Endothelial cell of umbilical vein (primary cell): Measurements from ENCODE around the gene TMEM225B. TPM values are rescaled to one million over a fixed set of nuclear protein-coding genes. Genes with fewer than 3 reads are reported as not detected.

Experiments
- BruUV-seq: library from RNA; stranded (reverse); fragments of 400-500 nt; replicated peaks from 2 replicates; lab custom pipeline; 2021; lab: Mats Ljungman, UMichigan
- CTCF ChIA-PET: fragments of 300-600, 350-600 bp; sonication (Branson Sonifier 250); formaldehyde crosslinking; loops from one replicate; lab custom pipeline; 2021; ENCODE audit warnings: antibody characterized with exemption, inconsistent platforms; lab: Charles Lee
- POLR2A ChIA-PET: fragments of 300-600, 350-600 bp; sonication (Branson Sonifier 250); formaldehyde crosslinking; loops from one replicate; lab custom pipeline; 2021; ENCODE audit warnings: antibody characterized with exemption, inconsistent platforms; lab: Charles Lee
- DNase-seq: peaks from one replicate; pipeline ENCODE4 v3.0.0-alpha.2; 2011; ENCODE audit warnings: low read depth, low spot score
- FAIRE-seq: peaks from 2 replicates; lab custom pipeline; 2011; peaks lifted over from hg19 to GRCh38; lab: Jason Lieb, UNC
- H2AFZ ChIP-seq: 2 replicates; pipeline ENCODE4 v1.6.0; 2012; ENCODE audit warnings: low read depth, low read length, control low read depth, inconsistent platforms
- H3K27ac ChIP-seq: 2 replicates; pipeline ENCODE4 v1.5.1; 2011; ENCODE audit warnings: low read depth, mild to moderate bottlenecking, control low read depth, low read length, moderate library complexity; ENCODE audit not compliant: insufficient read depth
- H3K27me3 ChIP-seq, 2 experiments: 2 replicates each; pipeline versions ENCODE4 v1.6.0 to v1.6.1; 2011; ENCODE audit warnings: low read length in 2 of 2, mixed read lengths in 1 of 2; ENCODE audit not compliant: control insufficient read depth in 2 of 2, insufficient read depth in 2 of 2
- H3K36me3 ChIP-seq, 2 experiments: 2 replicates in 1 of 2; 3 replicates in 1 of 2; pipeline ENCODE4 v1.5.1; 2011; ENCODE audit warnings: low read length in 2 of 2, mild to moderate bottlenecking in 1 of 2, moderate library complexity in 1 of 2; ENCODE audit not compliant: control insufficient read depth in 2 of 2, insufficient read depth in 2 of 2; ENCODE audit errors: extremely low read depth in 1 of 2
- H3K4me1 ChIP-seq: 3 replicates; pipeline ENCODE4 v1.5.1; 2011; ENCODE audit warnings: mild to moderate bottlenecking, low read length; ENCODE audit not compliant: control insufficient read depth, insufficient read depth; ENCODE audit errors: extremely low read depth
- H3K4me2 ChIP-seq: 2 replicates; pipeline ENCODE4 v1.6.1; 2011; ENCODE audit warnings: low read length, control low read depth, mixed read lengths; ENCODE audit not compliant: insufficient read depth
- H3K4me3 ChIP-seq, 3 experiments: fragments of 200-600 bp in 1 of 3; sonication (generic), shearing (Covaris generic) in 1 of 3; replicated peaks in 1 of 3; 2 replicates each; pipeline ENCODE4 v1.5.1; 2011 to 2016; ENCODE audit warnings: control low read depth in 3 of 3, low read length in 3 of 3, mild to moderate bottlenecking in 2 of 3, inconsistent platforms in 1 of 3, low read depth in 1 of 3, moderate library complexity in 1 of 3; ENCODE audit not compliant: insufficient read depth in 1 of 3
- H3K79me2 ChIP-seq: 2 replicates; pipeline ENCODE4 v1.6.0; 2012; ENCODE audit warnings: low read length, inconsistent platforms; ENCODE audit not compliant: control insufficient read depth, insufficient read depth
- H3K9ac ChIP-seq: replicated peaks from 2 replicates; pipeline ENCODE3; 2011; ENCODE audit warnings: low read length, control low read depth; ENCODE audit not compliant: insufficient read depth; ENCODE audit errors: extremely low read depth
- H3K9me1 ChIP-seq: replicated peaks from 3 replicates; pipeline ENCODE4 v1.6.0; 2011; ENCODE audit warnings: mild to moderate bottlenecking, low read length; ENCODE audit not compliant: control insufficient read depth, insufficient read depth; ENCODE audit errors: extremely low read depth
- H3K9me3 ChIP-seq: replicated peaks from 2 replicates; pipeline ENCODE4 v1.5.1; 2012; ENCODE audit warnings: low read length, inconsistent platforms; ENCODE audit not compliant: control insufficient read depth, insufficient read depth
- H4K20me1 ChIP-seq: replicated peaks from 2 replicates; pipeline ENCODE3; 2011; ENCODE audit warnings: mild to moderate bottlenecking, low read length; ENCODE audit not compliant: control insufficient read depth, insufficient read depth; ENCODE audit errors: extremely low read depth
- EZH2 ChIP-seq: IDR thresholded peaks from 2 replicates; pipeline ENCODE4 v1.6.1; 2012; ENCODE audit warnings: borderline replicate concordance, low read depth, mild to moderate bottlenecking, moderate library complexity, low read length, inconsistent platforms; ENCODE audit not compliant: severe bottlenecking
- FOS ChIP-seq: IDR thresholded peaks from 2 replicates; pipeline ENCODE4 v1.6.1; 2011; ENCODE audit warnings: mild to moderate bottlenecking, low read length, moderate library complexity, borderline replicate concordance; ENCODE audit not compliant: insufficient read depth
- GATA2 ChIP-seq: IDR thresholded peaks from 2 replicates; pipeline ENCODE4 v1.7.0; 2011; ENCODE audit warnings: low read depth, mild to moderate bottlenecking, moderate library complexity, mixed read lengths, low read length; ENCODE audit not compliant: insufficient read length, insufficient read depth
- JUN ChIP-seq: IDR thresholded peaks from 2 replicates; pipeline ENCODE4 v1.6.1; 2011; ENCODE audit warnings: borderline replicate concordance, low read depth; ENCODE audit not compliant: insufficient read length, insufficient read depth
- MYC ChIP-seq: IDR thresholded peaks from one replicate; pipeline ENCODE4 v1.6.1; 2011; ENCODE audit warnings: mild to moderate bottlenecking, low read depth, low read length
- POLR2A ChIP-seq: IDR thresholded peaks from 2 replicates; pipeline ENCODE4 v1.6.1; 2012; ENCODE audit warnings: low read depth, mild to moderate bottlenecking, control low read depth, low read length
- POLR2AphosphoS5 ChIP-seq: IDR thresholded peaks from 2 replicates; pipeline ENCODE4 v1.6.1; 2012; ENCODE audit warnings: low read depth, mild to moderate bottlenecking, control low read depth, low read length, moderate library complexity; ENCODE audit not compliant: insufficient read depth
- dilution Hi-C: fragments of 300-500 bp; cut with MboI; formaldehyde crosslinking; loops from one replicate; pipeline ENCODE4 v1.15.0; 2019; ENCODE audit warnings: low sequenced_read_pairs; ENCODE audit not compliant: extremely low pct_ligation_motif_present
- intact Hi-C: fragments of 100-400 bp; cut with micrococcal nuclease; formaldehyde crosslinking; loops from one replicate; pipeline ENCODE4 v1.10.0; 2022
- polyA plus RNA-seq, 4 experiments: library from polyadenylated mRNA; depleted of rRNA in 3 of 4; stranded (reverse) in 3 of 4; unstranded in 1 of 4; fragments of >200 nt; gene quantifications; 2 replicates each; pipeline versions ENCODE4 v1.2.1 to v1.2.3, GENCODE V29; 2011 to 2012; ENCODE audit warnings: missing spikeins in 1 of 4
- total RNA-seq: library from RNA; stranded (reverse); gene quantifications from 2 replicates; pipeline ENCODE4 v1.2.3, GENCODE V29; 2021
- TF ChIP-seq, protein P1 (sequence below): IDR thresholded peaks from 2 replicates; pipeline ENCODE4 v1.6.1; 2011; ENCODE audit not compliant: insufficient read depth, insufficient read length
- TF ChIP-seq, protein P2 (sequence below), 2 donors: IDR thresholded peaks; 1 replicate in 1 of 2; 2 replicates in 1 of 2; pipeline ENCODE4 v1.5.1; 2011; ENCODE audit warnings: low read length in 2 of 2, mild to moderate bottlenecking in 2 of 2, moderate library complexity in 2 of 2, control low read depth in 1 of 2, inconsistent platforms in 1 of 2, low read depth in 1 of 2; ENCODE audit not compliant: insufficient read depth in 1 of 2; ENCODE audit errors: extremely low read depth in 1 of 2

Gene TMEM225B
- total and polyA plus RNA-seq, 2 donors (not counting 3 experiments of a cell fraction or from before 2014, with no cell fraction given), result 0.29 TPM; not detected in 1

DNA sequence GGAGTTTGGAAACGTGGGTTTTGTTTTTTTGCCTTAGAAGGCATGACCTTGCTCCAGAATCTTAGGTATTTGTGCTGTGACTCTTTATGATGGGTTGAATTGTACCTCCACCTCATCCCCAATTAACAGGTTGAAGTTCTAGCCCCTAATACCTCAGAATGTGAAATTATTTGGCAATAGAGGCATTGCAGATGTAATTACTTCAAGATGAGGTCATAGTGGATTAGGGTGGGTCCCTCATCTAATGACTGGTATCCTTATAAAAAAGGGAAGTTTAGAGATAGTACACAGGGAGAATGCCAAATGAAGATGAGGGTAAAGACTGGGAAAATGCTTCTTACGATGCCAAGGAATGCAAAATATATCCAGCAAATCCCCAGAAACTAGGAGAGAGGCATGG is 43.1 kb upstream of the TMEM225B start:
- Histone ChIP-seq H2AFZ (no peak overlapping the region), H4K20me1 (no peaks in the 10 kb centered on the region), H3K27me3 (no peaks in the 10 kb centered on the region), H3K79me2 (peaks cover 11% of the 10 kb centered on the region), H3K4me2 (no peak overlapping the region), H3K9me3 (no peaks in the 10 kb centered on the region), H3K9ac (no peak overlapping the region), H3K36me3 (no peaks in the 10 kb centered on the region), H3K9me1 (no peaks in the 10 kb centered on the region), H3K4me1 (peaks cover 21% of the 10 kb centered on the region), H3K27ac (no peak overlapping the region), H3K4me3 (no peak overlapping the region)
- DNase-seq (no peak), FAIRE-seq (no peak)
- dilution Hi-C loops, result no loop called here
- ChIA-PET CTCF (no interaction called here), POLR2A (no interaction called here)
- intact Hi-C loops, result no loop called here
- BruUV-seq, result no TSS peak
- no peak for TF ChIP-seq FOS
- TF ChIP-seq, protein P1, sequence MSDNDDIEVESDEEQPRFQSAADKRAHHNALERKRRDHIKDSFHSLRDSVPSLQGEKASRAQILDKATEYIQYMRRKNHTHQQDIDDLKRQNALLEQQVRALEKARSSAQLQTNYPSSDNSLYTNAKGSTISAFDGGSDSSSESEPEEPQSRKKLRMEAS, result no peak
- no peak for TF ChIP-seq EZH2
- TF ChIP-seq POLR2A, result no peak
- TF ChIP-seq GATA2, result no peak
- no peak for TF ChIP-seq JUN
- no peak for TF ChIP-seq MYC
- TF ChIP-seq POLR2AphosphoS5, result no peak
- TF ChIP-seq, protein P2, sequence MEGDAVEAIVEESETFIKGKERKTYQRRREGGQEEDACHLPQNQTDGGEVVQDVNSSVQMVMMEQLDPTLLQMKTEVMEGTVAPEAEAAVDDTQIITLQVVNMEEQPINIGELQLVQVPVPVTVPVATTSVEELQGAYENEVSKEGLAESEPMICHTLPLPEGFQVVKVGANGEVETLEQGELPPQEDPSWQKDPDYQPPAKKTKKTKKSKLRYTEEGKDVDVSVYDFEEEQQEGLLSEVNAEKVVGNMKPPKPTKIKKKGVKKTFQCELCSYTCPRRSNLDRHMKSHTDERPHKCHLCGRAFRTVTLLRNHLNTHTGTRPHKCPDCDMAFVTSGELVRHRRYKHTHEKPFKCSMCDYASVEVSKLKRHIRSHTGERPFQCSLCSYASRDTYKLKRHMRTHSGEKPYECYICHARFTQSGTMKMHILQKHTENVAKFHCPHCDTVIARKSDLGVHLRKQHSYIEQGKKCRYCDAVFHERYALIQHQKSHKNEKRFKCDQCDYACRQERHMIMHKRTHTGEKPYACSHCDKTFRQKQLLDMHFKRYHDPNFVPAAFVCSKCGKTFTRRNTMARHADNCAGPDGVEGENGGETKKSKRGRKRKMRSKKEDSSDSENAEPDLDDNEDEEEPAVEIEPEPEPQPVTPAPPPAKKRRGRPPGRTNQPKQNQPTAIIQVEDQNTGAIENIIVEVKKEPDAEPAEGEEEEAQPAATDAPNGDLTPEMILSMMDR (IDR thresholded peaks at IDR 0.05; ENCODE audit: extremely low read depth in 1 of 2, insufficient read depth in 1 of 2, low read depth in 1 of 2, low read length in 2 of 2), result no peak
